ENCODE measurements around the gene SMC4. TPM values are rescaled to one million over a fixed set of nuclear protein-coding genes. Genes with fewer than 3 reads are reported as not detected.

Gene SMC4
- total and polyA plus RNA-seq, 2 of the 8 experiments (the other 6 are each of a cell fraction or from before 2014, with no cell fraction given), result 26.6 to 118 TPM

DNA sequence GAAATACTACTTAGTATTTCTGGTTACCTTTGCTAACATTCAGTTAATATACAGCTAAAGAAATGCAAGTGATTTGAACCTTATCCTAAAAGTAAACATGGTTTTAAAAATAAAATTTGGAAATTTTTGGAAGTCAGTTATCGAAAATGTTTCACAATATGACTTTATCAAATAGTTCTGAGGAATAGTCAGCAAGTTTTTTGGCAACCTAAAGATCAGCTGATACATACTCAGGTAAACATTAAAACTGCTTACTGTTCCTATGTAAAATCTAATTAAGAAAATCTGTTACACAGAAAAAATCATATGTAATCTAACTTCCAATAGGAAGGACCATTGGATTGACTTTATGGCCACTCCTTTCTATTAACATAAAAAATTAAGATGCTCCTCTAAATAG, 24.5 kb upstream of the SMC4 start:
- Histone ChIP-seq H4K8ac (ENCODE audit: extremely low read depth, insufficient read depth, low read length) (no peak overlapping the region), H3K4me3 (ENCODE audit: extremely low read depth in 1 of 4, insufficient read depth in 2 of 4, low read depth in 3 of 4, low read length in 4 of 4) (no peak overlapping the region), H3K36me3 (ENCODE audit: control insufficient read depth in 2 of 4, insufficient read depth in 4 of 4, low read length in 3 of 4) (peaks cover 0 to 19% (median 8%) of the 10 kb centered on the region in 4 experiments; a peak in 4 of 8 replicates), H3K23ac (ENCODE audit: insufficient read length) (no peak overlapping the region), H4K5ac (ENCODE audit: insufficient read length, low read depth, low read length) (no peak overlapping the region), H3K79me1 (ENCODE audit: low read depth, low read length) (no peaks in the 10 kb centered on the region), H2BK12ac (ENCODE audit: low read depth, low read length) (no peak overlapping the region), H2BK120ac (replicated peaks; ENCODE audit: low read depth, low read length) (no peak overlapping the region), H4K91ac (replicated peaks; ENCODE audit: insufficient read length, low read length) (no peak overlapping the region), H3K27ac (ENCODE audit: low read depth, low read length) (no peak overlapping the region), H4K20me1 (replicated peaks in 1 of 2; ENCODE audit: control insufficient read depth in 1 of 2, insufficient read depth in 2 of 2, low read length in 2 of 2) (no peaks in the 10 kb centered on the region), H3K4me2 (ENCODE audit: insufficient read depth in 1 of 2, low read depth in 2 of 2, low read length in 2 of 2) (no peak overlapping the region), H3K23me2 (ENCODE audit: low read depth, low read length) (no peaks in the 10 kb centered on the region), H2BK5ac (ENCODE audit: low read depth, low read length) (no peak overlapping the region), H3K14ac (ENCODE audit: insufficient read length) (no peak overlapping the region), H3K9me3 (ENCODE audit: insufficient read depth in 2 of 2, low read depth in 1 of 2, low read length in 1 of 2) (no peaks in the 10 kb centered on the region), H2BK20ac (ENCODE audit: low read length) (no peak overlapping the region), H2AK5ac (ENCODE audit: low read depth, low read length) (no peak overlapping the region), H2BK15ac (ENCODE audit: low read length) (no peak overlapping the region), H3K27me3 (replicated peaks in 1 of 4; ENCODE audit: control insufficient read depth in 3 of 4, extremely low read depth in 1 of 4, insufficient read depth in 3 of 4, low read length in 3 of 4) (no peaks in the 10 kb centered on the region), H2AFZ (ENCODE audit: low read length) (no peak overlapping the region), H3K9ac (replicated peaks in 1 of 4; ENCODE audit: extremely low read depth in 1 of 4, low read depth in 3 of 4, low read length in 3 of 4) (no peak overlapping the region), H3K4ac (replicated peaks; ENCODE audit: insufficient read length, low read depth, low read length) (no peak overlapping the region), H3K56ac (replicated peaks; ENCODE audit: insufficient read length, low read depth, low read length) (no peak overlapping the region), H3K18ac (ENCODE audit: extremely low read depth, low read length) (no peak overlapping the region), H3K79me2 (ENCODE audit: control insufficient read depth in 1 of 2, insufficient read depth in 2 of 2, low read length in 2 of 2) (no peaks in the 10 kb centered on the region), H3K4me1 (replicated peaks in 1 of 4; ENCODE audit: control insufficient read depth in 3 of 4, insufficient read depth in 4 of 4, low read length in 3 of 4) (peaks cover 0 to 5% (median 0%) of the 10 kb centered on the region in 4 experiments; a peak in 1 of 7 replicates)
- ChIA-PET POLR2A (ENCODE audit: partially characterized antibody) (interaction anchor here (1.5 kb wide), 1 partner anchor 25 kb away, joined by 3 read pairs; no protein-coding TSS in a partner anchor), CTCF (ENCODE audit: partially characterized antibody) (interaction anchor here (0.7 kb wide), 1 partner anchor 1726 kb away, joined by 3 read pairs; no protein-coding TSS in a partner anchor)
- TF ChIP-seq PHF8 (conservative IDR thresholded peaks at IDR 0.05; ENCODE audit: low read depth, low read length), result no peak
- no peak for TF ChIP-seq SIRT6 (IDR thresholded peaks at IDR 0.05; ENCODE audit: low read length)
- TF ChIP-seq GABPA (IDR thresholded peaks at IDR 0.05; ENCODE audit: borderline replicate concordance, insufficient read depth, low read length), result no peak
- no peak for TF ChIP-seq ASH2L (IDR thresholded peaks at IDR 0.05; ENCODE audit: low read length)
- TF ChIP-seq NANOG (IDR thresholded peaks at IDR 0.05; ENCODE audit: insufficient read depth, low read depth, low read length, poor library complexity, severe bottlenecking), result no peak
- FAIRE-seq (no peak), DNase-seq (ENCODE audit: low read depth in 1 of 2, low spot score in 2 of 2) (no peak)
- WGBS, 2 experiments (ENCODE audit: extremely low coverage in 1 of 2, insufficient coverage in 1 of 2, insufficient read length in 1 of 2, insufficient replicate concordance in 2 of 2, low coverage in 1 of 2, low lambda C conversion rate in 2 of 2, missing lambda C conversion rate in 1 of 2), result 86% methylated on average over 1 of the region's 1 CpG; no CpG with 5 or more reads in 1 of the 2 experiments
